Erythroblast (primary cell): ENCODE data around the gene NCBP3.

ENCODE experiments used
- DNase-seq, 2 experiments: peaks; one replicate each; lab custom pipeline; 2025; lab: John Stamatoyannopoulos, UW
- GATA1 ChIP-seq: IDR thresholded peaks from 2 replicates; pipeline ENCODE4 v1.6.1; 2011; ENCODE audit warnings: low read depth, mild to moderate bottlenecking, control low read depth, low read length, moderate library complexity
- POLR2A ChIP-seq: IDR thresholded peaks from 2 replicates; pipeline ENCODE4 v1.6.1; 2011; ENCODE audit warnings: mild to moderate bottlenecking, low read length

The NCBP3 gene, protein sequence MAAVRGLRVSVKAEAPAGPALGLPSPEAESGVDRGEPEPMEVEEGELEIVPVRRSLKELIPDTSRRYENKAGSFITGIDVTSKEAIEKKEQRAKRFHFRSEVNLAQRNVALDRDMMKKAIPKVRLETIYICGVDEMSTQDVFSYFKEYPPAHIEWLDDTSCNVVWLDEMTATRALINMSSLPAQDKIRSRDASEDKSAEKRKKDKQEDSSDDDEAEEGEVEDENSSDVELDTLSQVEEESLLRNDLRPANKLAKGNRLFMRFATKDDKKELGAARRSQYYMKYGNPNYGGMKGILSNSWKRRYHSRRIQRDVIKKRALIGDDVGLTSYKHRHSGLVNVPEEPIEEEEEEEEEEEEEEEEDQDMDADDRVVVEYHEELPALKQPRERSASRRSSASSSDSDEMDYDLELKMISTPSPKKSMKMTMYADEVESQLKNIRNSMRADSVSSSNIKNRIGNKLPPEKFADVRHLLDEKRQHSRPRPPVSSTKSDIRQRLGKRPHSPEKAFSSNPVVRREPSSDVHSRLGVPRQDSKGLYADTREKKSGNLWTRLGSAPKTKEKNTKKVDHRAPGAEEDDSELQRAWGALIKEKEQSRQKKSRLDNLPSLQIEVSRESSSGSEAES

DNA sequence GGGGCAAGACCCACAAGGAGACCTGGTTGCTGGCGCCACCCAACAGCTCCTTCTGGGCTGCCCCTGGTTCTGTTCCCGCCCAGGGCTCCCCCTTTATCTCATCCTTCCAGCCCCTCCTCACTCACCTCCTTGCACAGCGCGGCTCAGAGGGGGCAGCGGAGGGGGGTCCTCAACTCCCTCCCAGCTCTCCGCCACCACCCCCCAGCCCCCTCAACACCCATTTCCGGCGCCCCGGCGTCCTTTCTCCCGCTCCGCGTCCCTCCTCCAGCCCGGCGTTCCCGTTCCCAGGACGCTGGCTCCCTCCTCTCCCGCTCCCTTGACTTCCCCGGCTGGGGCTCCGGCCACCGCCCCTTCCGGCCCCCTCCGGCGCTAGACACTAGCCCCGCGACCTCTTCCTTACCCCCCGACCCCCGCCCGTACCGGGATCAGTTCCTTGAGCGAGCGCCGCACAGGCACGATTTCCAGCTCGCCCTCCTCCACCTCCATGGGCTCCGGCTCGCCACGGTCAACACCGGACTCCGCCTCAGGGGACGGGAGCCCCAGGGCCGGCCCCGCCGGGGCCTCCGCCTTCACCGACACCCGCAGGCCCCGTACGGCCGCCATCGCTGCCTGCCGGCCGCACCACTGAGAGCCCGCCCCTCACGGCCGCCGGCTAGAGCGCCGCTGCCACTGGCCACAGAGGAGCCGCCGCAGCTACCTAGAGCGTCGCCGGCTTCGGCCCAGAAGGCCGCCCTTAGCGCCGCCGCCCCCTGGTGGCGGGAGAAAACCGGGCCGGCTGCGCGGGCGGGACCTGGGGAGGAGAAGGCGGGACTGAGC, at the start of gene NCBP3:
NCBP3 (minus strand) TSS at position 626 of the 816 bp plus-strand sequence; CDS start at position 603, 23 bp downstream.
- DNase-seq, result peak; percentile 97 to 99

DNA sequence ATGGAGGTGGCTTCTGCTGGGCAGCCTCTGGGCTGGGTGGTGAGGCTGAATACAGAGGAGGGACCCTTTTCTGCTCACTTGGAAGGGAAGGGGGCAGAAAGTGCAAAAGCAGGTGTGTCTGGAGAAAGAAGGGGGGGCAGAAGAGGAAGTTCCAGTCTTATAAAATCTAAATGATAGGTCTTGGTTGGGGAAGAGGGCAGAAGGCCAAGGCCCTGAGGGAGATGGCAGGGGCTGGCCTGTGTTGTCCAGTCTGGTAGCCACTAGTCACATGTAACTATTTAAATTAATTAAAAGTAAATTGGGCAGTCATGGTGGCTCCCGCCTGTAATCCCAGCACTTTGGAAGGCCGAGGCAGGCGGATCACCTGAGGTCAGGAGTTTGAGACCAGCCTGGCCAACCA, 49.3 kb upstream of the NCBP3 start:
- no peak for TF ChIP-seq GATA1
- no peak for DNase-seq

More for the DNA sequence above, at the start of gene NCBP3:
- TF ChIP-seq GATA1 (no peak), POLR2A (peak; percentile 83)

DNA sequence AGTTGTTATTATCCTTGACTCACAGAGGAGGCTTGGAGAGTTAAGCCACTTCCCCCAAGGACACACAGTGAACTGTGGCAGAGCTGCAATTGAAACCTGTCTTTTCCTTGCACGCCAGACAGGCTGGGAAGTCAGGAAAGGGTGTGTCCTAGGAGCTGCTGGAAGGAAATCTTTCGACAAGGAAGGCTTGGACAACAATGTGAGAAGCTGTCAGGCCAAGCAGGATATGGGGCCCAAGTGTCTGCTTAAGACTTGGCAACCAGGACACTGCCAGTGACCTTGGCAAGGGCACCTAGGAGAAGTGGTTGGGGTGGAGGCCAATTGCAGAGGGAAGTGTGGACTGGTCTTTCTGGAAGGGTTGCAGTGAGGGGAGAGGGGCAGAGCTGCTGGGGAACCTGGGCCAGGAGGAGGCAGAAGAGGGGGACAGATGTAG, 48.9 kb upstream of the NCBP3 start:
- no peak for DNase-seq
- TF ChIP-seq POLR2A (no peak), GATA1 (no peak)

DNA sequence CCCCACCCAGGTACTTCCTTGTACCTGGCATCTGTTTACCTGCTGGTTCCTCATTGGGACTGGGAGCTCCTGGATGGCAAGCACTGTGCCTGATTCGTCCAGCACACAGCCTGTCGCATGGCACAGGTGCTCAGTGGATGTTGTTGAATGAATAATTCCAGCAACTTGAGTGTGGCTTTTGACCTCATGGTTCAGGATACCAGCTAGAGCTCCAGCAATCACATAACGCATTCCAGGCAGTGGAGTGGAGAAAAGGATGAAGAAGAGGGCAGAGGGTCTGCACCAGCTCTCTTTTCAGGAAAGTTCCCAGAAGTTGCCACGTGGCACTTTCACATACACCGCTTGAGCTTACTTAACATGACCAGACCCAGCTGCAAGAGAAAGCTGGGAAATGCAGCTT, 48.1 kb upstream of the NCBP3 start:
- no peak for DNase-seq
- TF ChIP-seq GATA1 (no peak), POLR2A (no peak)

DNA sequence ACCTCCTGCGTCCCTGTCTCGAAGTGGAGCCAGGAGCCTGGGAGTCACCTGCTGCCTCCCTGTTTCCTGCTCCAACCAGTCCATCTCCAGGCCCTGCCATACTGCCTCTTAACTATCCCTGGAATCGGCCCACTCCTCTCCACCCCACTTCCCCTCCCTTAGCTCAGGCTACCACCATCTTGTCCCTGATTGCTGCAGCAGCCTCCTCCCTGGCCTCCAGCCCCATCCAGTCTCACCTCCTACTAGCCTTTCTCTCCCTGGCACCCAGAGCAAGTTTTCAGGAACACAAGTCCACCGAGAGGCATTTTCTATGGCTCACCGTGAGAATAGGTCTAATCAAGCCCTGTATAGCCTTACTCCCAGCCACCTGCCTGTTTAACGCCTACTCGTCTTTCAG, 47.7 kb upstream of the NCBP3 start:
- no peak for DNase-seq
- TF ChIP-seq GATA1, result no peak
- no peak for TF ChIP-seq POLR2A

DNA sequence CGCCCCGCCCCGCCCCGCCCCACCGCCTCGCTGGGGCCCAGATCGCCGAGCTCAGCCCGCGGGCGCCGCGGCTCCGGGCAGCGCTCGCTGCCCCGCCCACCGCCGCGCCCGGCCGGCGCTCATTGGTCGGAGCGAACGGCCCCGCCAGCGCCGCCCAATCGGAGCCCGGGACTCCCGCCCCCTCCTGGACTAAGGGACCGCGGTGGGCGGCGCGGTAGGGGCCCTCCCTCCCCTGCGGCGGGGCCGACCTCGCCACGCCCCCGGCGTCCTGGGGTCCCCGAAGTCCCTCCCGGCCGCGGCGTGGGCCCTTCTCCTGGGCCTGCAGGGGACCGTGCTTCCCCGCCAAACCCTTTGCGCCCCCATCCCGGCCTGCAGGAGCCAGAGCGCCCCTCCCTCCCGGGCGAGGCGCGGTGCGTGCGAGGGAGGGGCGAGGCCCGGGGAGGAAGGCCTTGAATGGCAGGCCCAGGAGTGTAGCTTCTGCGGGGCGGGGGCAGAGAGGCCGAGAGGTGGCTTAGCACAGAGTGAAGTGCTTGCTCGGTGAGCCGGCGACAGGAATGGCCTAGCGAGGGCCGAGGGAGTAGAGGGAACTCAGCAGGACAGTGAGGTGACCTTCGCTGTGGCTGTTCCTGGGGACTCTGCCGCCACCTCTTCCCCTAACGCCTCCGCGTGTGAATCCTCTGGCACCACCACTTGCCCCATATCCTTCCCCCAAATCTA, 47.1 kb upstream of the NCBP3 start, which contains the start of gene CAMKK1:
CAMKK1 (minus strand) TSS at position 51 of the 717 bp plus-strand sequence. CDS start 7,366 bp downstream, outside the sequence.
- TF ChIP-seq GATA1 (no peak), POLR2A (no peak)
- peak; percentile 87 to 92 for DNase-seq

DNA sequence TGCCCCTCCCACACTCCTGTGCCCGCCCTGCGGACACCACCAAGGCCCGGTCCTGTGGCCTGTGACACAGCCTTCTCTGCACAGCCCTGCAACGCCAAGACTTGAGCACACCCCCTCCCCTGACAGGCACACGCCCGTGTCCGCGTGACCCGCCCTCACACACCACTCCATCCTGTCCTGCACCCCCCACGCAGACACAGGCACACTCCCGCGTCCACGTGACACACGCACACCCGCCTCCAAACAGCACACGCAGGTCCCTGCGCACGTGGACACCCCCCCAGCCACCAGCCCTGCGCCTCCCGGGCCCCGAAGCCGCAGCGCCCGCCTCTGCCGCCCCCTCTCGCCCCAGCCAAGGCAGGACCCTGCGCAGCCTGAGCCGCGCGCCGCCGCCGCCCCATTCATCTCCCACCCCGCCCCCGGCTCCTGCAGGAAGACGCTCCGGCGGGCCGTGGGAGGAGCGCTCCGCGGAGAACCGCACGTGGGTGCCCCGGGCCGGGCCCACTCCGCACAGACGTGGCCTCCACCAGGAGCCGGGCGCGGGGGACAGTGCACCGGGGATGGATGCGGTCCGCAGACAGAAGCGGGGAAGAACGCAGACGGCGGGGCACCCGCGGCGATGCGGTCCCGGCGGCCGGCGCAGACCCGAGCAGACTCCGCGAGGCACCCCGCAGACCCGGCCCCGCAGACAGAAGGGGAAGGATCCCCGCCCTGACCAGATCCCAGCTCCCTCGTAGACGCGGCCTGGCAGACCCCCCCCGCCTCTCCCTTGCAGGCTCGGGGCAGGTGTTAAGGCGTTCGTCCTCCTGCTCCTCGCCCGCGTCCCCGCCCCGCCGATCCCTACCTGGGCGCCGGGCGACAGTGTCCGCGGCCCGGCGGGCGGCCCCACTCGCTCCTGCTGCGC, 46.3 kb upstream of the NCBP3 start:
- TF ChIP-seq GATA1 (no peak), POLR2A (no peak)
- DNase-seq, result peak; percentile 53 to 59

DNA sequence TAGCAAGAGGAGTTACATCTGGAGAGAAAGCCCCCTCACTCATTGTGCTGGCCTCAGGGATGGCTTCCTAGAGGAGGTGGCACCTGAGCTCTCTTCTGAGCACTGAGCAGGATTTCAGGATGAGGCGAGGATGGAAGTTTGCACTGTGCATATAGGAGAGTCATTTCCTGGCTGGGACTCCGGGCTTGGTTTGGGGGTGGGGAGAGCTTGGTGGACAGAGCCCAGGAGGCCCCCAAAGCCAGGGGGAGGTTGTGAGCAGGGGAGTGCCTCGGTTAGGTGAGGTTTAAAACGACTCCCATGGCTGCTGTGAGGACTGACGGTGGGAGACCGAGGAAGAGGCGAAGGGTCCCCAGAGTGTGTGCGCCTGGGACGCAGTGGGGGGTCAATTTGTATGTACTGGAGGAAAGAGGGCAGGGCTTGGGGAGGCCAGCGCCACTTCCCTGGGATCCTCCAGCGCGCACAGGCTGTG, 45.6 kb upstream of the NCBP3 start:
- DNase-seq, result no peak
- TF ChIP-seq POLR2A (no peak), GATA1 (no peak)

DNA sequence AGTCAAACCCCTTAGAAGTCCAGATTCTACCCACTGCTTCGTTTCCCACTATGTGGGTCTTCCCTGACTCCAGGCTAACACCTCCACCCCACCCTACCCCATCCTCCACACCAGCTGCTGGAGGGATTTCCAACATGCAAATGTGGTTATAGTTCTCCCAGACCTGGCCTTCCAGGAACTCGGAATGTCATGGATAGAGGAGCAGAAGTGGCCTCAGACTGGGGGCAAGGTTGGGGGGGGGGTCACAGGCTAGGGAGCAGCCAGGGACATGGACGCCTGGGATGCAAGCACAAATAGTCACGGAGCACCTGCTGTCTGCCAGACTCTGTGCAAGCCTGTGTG, 44.8 kb upstream of the NCBP3 start:
- DNase-seq, result no peak
- TF ChIP-seq GATA1, result no peak
- TF ChIP-seq POLR2A, result no peak

DNA sequence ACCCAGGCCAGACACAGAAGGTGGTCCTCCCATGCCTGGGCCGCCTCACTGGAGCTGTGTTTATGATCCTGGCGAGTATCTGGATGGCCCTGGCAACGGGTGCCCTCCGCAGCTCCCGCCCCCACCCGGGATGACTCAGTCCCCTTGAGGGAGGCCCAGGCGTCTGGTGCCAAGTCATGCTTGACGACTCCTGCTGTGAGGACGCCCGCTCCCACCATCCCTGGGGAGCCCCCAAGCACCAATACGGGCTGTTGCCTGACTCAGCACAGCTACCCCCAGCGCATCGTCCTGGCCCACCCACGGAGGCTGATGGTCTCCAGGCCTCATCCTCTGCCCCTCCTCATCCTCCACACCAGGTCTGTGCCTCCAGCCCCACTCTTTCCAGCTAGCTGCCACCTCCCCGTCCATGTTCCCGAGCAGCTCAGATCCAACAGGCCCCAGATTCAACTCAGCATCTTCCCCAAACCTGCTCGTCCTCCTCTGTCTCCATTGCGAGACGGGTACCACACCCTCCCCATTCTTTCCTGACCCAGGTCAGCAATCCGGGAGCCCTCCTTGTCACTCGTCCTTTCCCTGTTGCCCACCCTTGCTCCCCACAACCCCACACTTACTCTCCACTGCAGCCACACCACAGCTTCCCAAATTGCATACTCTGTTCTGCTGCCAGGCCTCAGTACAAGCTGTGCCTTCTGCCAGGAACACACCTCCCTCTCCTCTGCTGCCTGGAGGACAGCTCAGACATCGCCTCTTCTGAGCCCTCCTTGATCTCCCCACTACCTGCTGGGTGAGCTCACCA, 44.2 kb upstream of the NCBP3 start:
- no peak for TF ChIP-seq POLR2A
- no peak for TF ChIP-seq GATA1
- peak in 1 of 2 experiments; percentile 56 for DNase-seq

DNA sequence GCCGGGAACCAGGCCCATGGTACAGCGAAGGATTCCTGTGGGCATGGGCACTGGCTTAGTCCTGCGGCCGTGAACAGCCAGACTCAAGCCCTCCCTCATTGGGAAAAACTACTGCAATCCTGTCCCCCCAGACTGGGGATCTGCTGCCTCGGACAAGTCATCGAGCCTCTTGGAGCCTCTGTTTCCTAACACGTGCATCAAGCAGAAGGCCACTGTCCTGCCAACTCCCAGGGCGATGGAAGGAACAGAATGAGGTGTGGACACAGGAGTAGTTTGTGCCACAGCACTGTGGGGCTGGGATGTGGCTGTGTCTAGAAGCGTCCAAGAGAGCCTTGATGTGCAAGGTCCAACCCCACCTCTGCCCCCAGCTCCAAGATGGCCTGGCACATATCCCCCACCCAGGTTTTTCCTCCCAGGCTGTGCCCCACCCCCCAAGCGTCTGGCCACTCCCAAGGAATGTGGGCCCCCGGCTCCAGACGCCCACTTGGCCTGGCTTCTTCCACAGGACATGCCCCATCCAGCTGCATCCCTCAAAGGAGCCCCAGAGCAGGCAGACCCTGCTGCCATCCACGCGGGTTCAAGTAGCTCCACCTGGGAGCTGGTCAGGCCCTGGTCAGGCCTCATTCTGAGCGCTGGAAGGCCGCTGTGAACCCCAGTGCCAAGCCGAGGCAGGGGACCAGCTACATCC, 43.4 kb upstream of the NCBP3 start:
- TF ChIP-seq POLR2A (no peak), GATA1 (no peak)
- DNase-seq, result no peak
